ENCODE data around the gene SRPK2.

DNA sequence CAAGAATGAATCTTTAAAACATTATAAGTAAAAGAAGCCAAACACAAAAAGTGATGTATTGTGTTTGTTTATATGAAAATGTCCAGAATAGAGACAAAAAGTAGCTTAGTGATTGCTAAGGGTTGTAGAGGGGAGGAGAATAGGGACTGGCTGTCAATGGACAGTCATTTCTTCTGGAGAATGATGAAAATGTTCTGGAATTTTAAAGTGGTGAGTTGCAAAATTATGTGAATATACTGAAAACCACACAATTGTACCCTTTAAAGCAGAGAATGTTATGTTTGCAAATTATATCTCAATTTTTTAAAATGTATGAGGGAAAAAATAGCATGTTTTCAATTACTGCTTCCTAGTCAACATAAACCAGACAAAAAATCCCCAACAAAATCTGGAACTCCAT is 200.5 kb downstream of the SRPK2 start:
- TF ChIP-seq, protein P1, sequence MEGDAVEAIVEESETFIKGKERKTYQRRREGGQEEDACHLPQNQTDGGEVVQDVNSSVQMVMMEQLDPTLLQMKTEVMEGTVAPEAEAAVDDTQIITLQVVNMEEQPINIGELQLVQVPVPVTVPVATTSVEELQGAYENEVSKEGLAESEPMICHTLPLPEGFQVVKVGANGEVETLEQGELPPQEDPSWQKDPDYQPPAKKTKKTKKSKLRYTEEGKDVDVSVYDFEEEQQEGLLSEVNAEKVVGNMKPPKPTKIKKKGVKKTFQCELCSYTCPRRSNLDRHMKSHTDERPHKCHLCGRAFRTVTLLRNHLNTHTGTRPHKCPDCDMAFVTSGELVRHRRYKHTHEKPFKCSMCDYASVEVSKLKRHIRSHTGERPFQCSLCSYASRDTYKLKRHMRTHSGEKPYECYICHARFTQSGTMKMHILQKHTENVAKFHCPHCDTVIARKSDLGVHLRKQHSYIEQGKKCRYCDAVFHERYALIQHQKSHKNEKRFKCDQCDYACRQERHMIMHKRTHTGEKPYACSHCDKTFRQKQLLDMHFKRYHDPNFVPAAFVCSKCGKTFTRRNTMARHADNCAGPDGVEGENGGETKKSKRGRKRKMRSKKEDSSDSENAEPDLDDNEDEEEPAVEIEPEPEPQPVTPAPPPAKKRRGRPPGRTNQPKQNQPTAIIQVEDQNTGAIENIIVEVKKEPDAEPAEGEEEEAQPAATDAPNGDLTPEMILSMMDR (IDR thresholded peaks at IDR 0.05): no peak
- TF ChIP-seq POLR2A (IDR thresholded peaks at IDR 0.05): no peak

Data from ovary (tissue), 3 donors.